Measurements from ENCODE around the gene CSPG5. TPM values are rescaled to one million over a fixed set of nuclear protein-coding genes. Genes with fewer than 3 reads are reported as not detected.

Gene CSPG5
- total and polyA plus RNA-seq, 8 donors = 0.08 to 0.40 (median 0.19) TPM

DNA sequence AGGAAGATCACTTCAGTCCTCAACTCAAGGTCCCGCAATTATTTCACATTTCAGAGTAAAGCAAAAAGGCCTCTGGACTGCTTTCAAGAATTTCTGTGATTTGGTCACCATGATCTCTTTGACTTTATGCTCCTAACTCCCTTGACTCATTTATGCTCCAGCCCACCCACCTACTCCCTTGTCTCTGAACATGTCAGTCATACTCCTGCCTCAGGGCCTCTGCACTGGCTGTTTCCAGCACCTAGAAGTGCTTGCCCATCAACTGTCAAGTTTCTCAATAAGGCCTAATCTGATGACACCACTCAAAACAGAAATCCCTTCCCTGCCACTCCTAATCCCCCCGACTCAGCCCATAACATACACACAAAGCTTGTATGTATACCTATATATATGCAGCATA lies 36.1 kb upstream of the CSPG5 start:
- intact Hi-C loops (cut with DNase I) = no loop called here
- FAIRE-seq = no peak
- Histone ChIP-seq H3K27me3 (no peaks in the 10 kb centered on the region), H3K36me3 (peaks cover 0 to 17% (median 0%) of the 10 kb centered on the region in 3 donors), H3K4me3 (no peak overlapping the region), H3K27ac (no peak overlapping the region), H3K9me3 (no peaks in the 10 kb centered on the region), H3K4me1 (peaks cover 10 to 22% (median 22%) of the 10 kb centered on the region in 3 donors)
- 87% methylated on average over 2 of the region's 2 CpGs for WGBS, 2 donors
- TF ChIP-seq, protein P1, sequence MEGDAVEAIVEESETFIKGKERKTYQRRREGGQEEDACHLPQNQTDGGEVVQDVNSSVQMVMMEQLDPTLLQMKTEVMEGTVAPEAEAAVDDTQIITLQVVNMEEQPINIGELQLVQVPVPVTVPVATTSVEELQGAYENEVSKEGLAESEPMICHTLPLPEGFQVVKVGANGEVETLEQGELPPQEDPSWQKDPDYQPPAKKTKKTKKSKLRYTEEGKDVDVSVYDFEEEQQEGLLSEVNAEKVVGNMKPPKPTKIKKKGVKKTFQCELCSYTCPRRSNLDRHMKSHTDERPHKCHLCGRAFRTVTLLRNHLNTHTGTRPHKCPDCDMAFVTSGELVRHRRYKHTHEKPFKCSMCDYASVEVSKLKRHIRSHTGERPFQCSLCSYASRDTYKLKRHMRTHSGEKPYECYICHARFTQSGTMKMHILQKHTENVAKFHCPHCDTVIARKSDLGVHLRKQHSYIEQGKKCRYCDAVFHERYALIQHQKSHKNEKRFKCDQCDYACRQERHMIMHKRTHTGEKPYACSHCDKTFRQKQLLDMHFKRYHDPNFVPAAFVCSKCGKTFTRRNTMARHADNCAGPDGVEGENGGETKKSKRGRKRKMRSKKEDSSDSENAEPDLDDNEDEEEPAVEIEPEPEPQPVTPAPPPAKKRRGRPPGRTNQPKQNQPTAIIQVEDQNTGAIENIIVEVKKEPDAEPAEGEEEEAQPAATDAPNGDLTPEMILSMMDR (IDR thresholded peaks at IDR 0.05) = no peak
- DNase-seq = no peak
- no peak for ATAC-seq

DNA sequence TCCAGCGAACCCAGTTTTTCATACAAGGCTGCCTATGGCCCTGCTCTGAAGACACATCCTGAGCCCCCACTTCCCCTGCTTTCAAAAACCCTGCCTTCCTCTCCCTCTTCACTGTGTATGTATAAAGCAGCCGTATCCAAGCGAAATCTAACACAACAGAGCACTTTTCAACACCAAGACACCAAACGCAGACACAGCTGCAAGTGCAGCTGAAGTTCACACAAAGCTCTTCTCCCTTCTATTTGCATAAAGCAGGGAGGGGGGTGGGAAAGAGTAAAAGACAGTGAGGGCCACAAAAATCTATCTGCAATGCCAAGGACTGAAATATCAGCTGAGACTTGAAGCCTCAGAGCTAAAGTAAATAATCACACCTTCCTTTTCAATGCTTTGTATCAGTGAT lies 35.1 kb upstream of the CSPG5 start:
- no peak overlapping the region for H3K4me3 ChIP-seq
- DNase-seq (peak in 4 of 6 donors; percentile 22 to 69 (median 55)), ATAC-seq (peak; percentile 62 to 83 (median 75)), FAIRE-seq (no peak)
- H3K9me3 ChIP-seq = no peaks in the 10 kb centered on the region
- peak overlapping the region; percentile 53 to 61 (median 55) for H3K27ac ChIP-seq
- intact Hi-C loops (cut with DNase I) = no loop called here
- H3K27me3 ChIP-seq = no peaks in the 10 kb centered on the region
- 41 to 44% methylated on average over 4 of the region's 4 CpGs for WGBS, 2 donors
- TF ChIP-seq, protein P1 (IDR thresholded peaks at IDR 0.05) = no peak
- H3K36me3 ChIP-seq = peaks cover 0 to 15% (median 0%) of the 10 kb centered on the region in 3 donors
- H3K4me1 ChIP-seq = peaks cover 10 to 22% (median 22%) of the 10 kb centered on the region in 3 donors

GRCh38 chr3:47612879-47613278 lies 34.2 kb upstream of the CSPG5 start:
- H3K36me3 ChIP-seq = peaks cover 0 to 16% (median 0%) of the 10 kb centered on the region in 3 donors
- H3K9me3 ChIP-seq = no peaks in the 10 kb centered on the region
- intact Hi-C loops (cut with DNase I) = no loop called here
- no peak for ATAC-seq
- H3K27me3 ChIP-seq = no peaks in the 10 kb centered on the region
- 76 to 97% methylated on average over 2 of the region's 2 CpGs for WGBS, 2 donors
- peaks cover 10 to 22% (median 22%) of the 10 kb centered on the region in 3 donors for H3K4me1 ChIP-seq
- TF ChIP-seq, protein P1 (IDR thresholded peaks at IDR 0.05) = no peak
- H3K4me3 ChIP-seq = no peak overlapping the region
- FAIRE-seq = no peak
- peak overlapping the region in 2 of 4 donors; percentile 53 to 57 for H3K27ac ChIP-seq
- DNase-seq = no peak

DNA sequence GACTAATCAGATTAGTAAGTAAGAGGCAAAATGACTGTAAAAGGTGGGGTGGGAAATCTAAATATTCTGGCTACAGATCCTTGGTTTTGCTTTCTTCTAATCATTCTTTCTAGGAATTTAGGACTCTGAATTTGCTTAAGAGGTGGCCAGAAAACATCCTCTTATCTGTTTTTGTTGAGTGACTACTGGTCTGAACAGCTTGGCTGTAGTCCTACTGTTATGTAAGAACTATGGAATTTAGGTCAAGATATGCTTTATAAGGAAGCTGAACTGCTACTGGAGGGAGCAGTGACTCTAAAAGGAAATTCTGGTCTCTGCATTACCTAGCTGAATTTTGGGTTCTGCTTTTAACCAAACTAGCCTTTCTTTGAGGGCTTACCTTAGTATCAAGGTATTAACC lies 33.5 kb upstream of the CSPG5 start:
- intact Hi-C loops (cut with DNase I) = no loop called here
- ATAC-seq (peak; percentile 77 to 90 (median 89)), DNase-seq (no peak), FAIRE-seq (peak; percentile 74)
- no peak overlapping the region for H3K4me3 ChIP-seq
- TF ChIP-seq, protein P1 (IDR thresholded peaks at IDR 0.05) = no peak
- peak overlapping the region in 2 of 4 donors; percentile 18 to 52 for H3K27ac ChIP-seq
- no peaks in the 10 kb centered on the region for H3K9me3 ChIP-seq
- H3K4me1 ChIP-seq = peaks cover 10 to 22% (median 22%) of the 10 kb centered on the region in 3 donors
- no peaks in the 10 kb centered on the region for H3K27me3 ChIP-seq
- peaks cover 0 to 16% (median 0%) of the 10 kb centered on the region in 3 donors for H3K36me3 ChIP-seq

DNA sequence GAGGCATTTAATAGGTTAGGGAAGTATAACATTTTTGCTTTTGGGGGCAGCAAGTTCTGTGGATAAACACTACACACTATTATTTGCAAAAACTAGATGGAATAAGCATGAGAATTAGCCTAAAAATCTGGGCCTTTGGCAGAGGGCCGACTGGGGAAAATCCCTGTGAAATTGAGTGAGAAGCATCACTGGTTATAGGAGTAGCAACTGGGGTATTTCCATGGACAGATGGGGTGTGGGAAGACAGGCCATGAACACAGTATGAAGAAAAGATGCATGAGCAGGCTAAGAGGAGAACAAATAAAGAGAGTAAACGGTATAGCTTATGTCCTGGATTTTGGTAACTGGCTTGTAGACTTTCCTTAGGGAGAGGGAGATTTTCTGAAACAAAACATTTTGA lies 32.9 kb upstream of the CSPG5 start:
- DNase-seq (no peak), FAIRE-seq (no peak), ATAC-seq (no peak)
- intact Hi-C loops (cut with DNase I) = no loop called here
- H3K4me3 ChIP-seq = no peak overlapping the region
- H3K27me3 ChIP-seq = no peaks in the 10 kb centered on the region
- H3K36me3 ChIP-seq = peaks cover 0 to 16% (median 0%) of the 10 kb centered on the region in 3 donors
- no peaks in the 10 kb centered on the region for H3K9me3 ChIP-seq
- peak overlapping the region in 2 of 4 donors; percentile 18 to 52 for H3K27ac ChIP-seq
- 66 to 67% methylated on average over 2 of the region's 2 CpGs for WGBS, 2 donors
- TF ChIP-seq, protein P1 (IDR thresholded peaks at IDR 0.05) = no peak
- peaks cover 10 to 22% (median 22%) of the 10 kb centered on the region in 3 donors for H3K4me1 ChIP-seq
